IMR-90 (cell line): ENCODE data around the gene CFAP61. TPM values are rescaled to one million over a fixed set of nuclear protein-coding genes. Genes with fewer than 3 reads are reported as not detected.

Experiments
- ATAC-seq: fragments of 200-7000 bp; cut with Tn5 transposase; 2 replicates; pipeline ENCODE4 v1.9.1; 2020; ENCODE audit warnings: low read depth, mild to moderate bottlenecking, moderate library complexity
- BruUV-seq: library from RNA; stranded (reverse); fragments of 400-500 nt; replicated peaks from 2 replicates; lab custom pipeline; 2021; lab: Mats Ljungman, UMichigan
- CTCF ChIA-PET: fragments of 300-600 bp; formaldehyde crosslinking; extraction: SDS; loops from one replicate; lab custom pipeline; 2021; ENCODE audit warnings: antibody characterized with exemption; lab: Yijun Ruan, JAX
- POLR2A ChIA-PET: fragments of 300-600 bp; sonication (Branson Sonifier 250); formaldehyde crosslinking; loops from one replicate; lab custom pipeline; 2022; ENCODE audit warnings: antibody characterized with exemption; ENCODE audit not compliant: unreplicated experiment; lab: Charles Lee
- DNase-seq: peaks from one replicate; pipeline ENCODE4 v3.0.0; 2013
- H2AFZ ChIP-seq: replicated peaks from 2 replicates; pipeline ENCODE3; 2013; ENCODE audit warnings: low read length, mild to moderate bottlenecking; ENCODE audit not compliant: poor library complexity
- H2AK5ac ChIP-seq: 2 replicates; pipeline ENCODE4 v1.6.1; 2013; ENCODE audit warnings: low read depth, low read length, inconsistent platforms
- H2AK9ac ChIP-seq: replicated peaks from 2 replicates; pipeline ENCODE3; 2013; ENCODE audit warnings: mild to moderate bottlenecking, low read depth, low read length, moderate library complexity; ENCODE audit not compliant: poor library complexity
- H2BK120ac ChIP-seq: 2 replicates; pipeline ENCODE4 v1.6.1; 2013; ENCODE audit warnings: low read depth, low read length, inconsistent platforms
- H2BK15ac ChIP-seq: 3 replicates; pipeline ENCODE4 v1.6.1; 2013; ENCODE audit warnings: low read depth, low read length, inconsistent platforms
- H2BK20ac ChIP-seq: 2 replicates; pipeline ENCODE4 v1.6.1; 2013; ENCODE audit warnings: low read depth, mild to moderate bottlenecking, inconsistent platforms, low read length, moderate library complexity
- H2BK5ac ChIP-seq: 2 replicates; pipeline ENCODE4 v1.6.1; 2013; ENCODE audit warnings: mild to moderate bottlenecking, low read depth, low read length, inconsistent platforms; ENCODE audit not compliant: poor library complexity, severe bottlenecking
- H3K14ac ChIP-seq: replicated peaks from 2 replicates; pipeline ENCODE4 v1.6.1; 2013; ENCODE audit warnings: low read depth, low read length, inconsistent platforms
- H3K18ac ChIP-seq: 2 replicates; pipeline ENCODE4 v1.6.1; 2013; ENCODE audit warnings: low read depth, low read length, control low read depth
- H3K23ac ChIP-seq: 2 replicates; pipeline ENCODE4 v1.6.1; 2013; ENCODE audit warnings: low read depth, low read length, inconsistent platforms
- H3K27ac ChIP-seq: 2 replicates; pipeline ENCODE4 v1.5.1; 2013; ENCODE audit warnings: mild to moderate bottlenecking, control low read depth, low read length; ENCODE audit not compliant: insufficient read depth
- H3K27me3 ChIP-seq: 2 replicates; pipeline ENCODE4 v1.6.1; 2013; ENCODE audit warnings: low read length; ENCODE audit not compliant: control insufficient read depth, insufficient read depth
- H3K36me3 ChIP-seq: 2 replicates; pipeline ENCODE4 v1.6.1; 2013; ENCODE audit warnings: low read length, mixed read lengths; ENCODE audit not compliant: control insufficient read depth, insufficient read depth
- H3K4ac ChIP-seq: 2 replicates; pipeline ENCODE4 v1.6.1; 2013; ENCODE audit warnings: low read depth, low read length, inconsistent platforms
- H3K4me1 ChIP-seq: 2 replicates; pipeline ENCODE4 v1.6.1; 2013; ENCODE audit warnings: low read length, mixed read lengths; ENCODE audit not compliant: control insufficient read depth, insufficient read depth
- H3K4me2 ChIP-seq: 2 replicates; pipeline ENCODE4 v1.6.1; 2013; ENCODE audit warnings: low read depth, mild to moderate bottlenecking, control low read depth, low read length, moderate library complexity
- H3K4me3 ChIP-seq: 2 replicates; pipeline ENCODE4 v1.5.1; 2013; ENCODE audit warnings: low read depth, mild to moderate bottlenecking, control low read depth, low read length, moderate library complexity; ENCODE audit not compliant: insufficient read depth
- H3K56ac ChIP-seq: 2 replicates; pipeline ENCODE4 v1.6.1; 2013; ENCODE audit warnings: low read length, inconsistent platforms; ENCODE audit not compliant: insufficient read depth; ENCODE audit errors: extremely low read depth
- H3K79me1 ChIP-seq, 2 experiments: 2 replicates each; pipeline ENCODE4 v1.6.1; 2013; ENCODE audit warnings: low read length in 2 of 2, inconsistent platforms in 1 of 2, low read depth in 1 of 2
- H3K9ac ChIP-seq: 2 replicates; pipeline ENCODE4 v1.6.1; 2013; ENCODE audit warnings: low read depth, low read length, control low read depth
- H3K9me1 ChIP-seq: 2 replicates; pipeline ENCODE4 v1.6.1; 2013; ENCODE audit warnings: low read length, inconsistent platforms; ENCODE audit not compliant: insufficient read depth
- H3K9me3 ChIP-seq: 2 replicates; pipeline ENCODE4 v1.6.1; 2013; ENCODE audit warnings: low read length; ENCODE audit not compliant: control insufficient read depth, insufficient read depth
- H4K20me1 ChIP-seq: 2 replicates; pipeline ENCODE4 v1.6.1; 2013; ENCODE audit warnings: low read length, inconsistent platforms; ENCODE audit not compliant: insufficient read depth
- H4K5ac ChIP-seq: 2 replicates; pipeline ENCODE4 v1.6.1; 2013; ENCODE audit warnings: mild to moderate bottlenecking, low read depth, low read length, control low read depth
- H4K8ac ChIP-seq, 2 experiments: 2 replicates each; pipeline ENCODE4 v1.6.1; 2013; ENCODE audit warnings: low read depth in 2 of 2, low read length in 2 of 2, control low read depth in 1 of 2, inconsistent platforms in 1 of 2
- H4K91ac ChIP-seq: 2 replicates; pipeline ENCODE4 v1.6.1; 2013; ENCODE audit warnings: low read depth, low read length, inconsistent platforms; ENCODE audit not compliant: insufficient read depth
- BHLHE40 ChIP-seq: fragments of 150-350 bp; IDR thresholded peaks from 2 replicates; pipeline ENCODE4 v1.6.1; 2016; ENCODE audit warnings: mild to moderate bottlenecking, low read depth, low read length
- CEBPB ChIP-seq: IDR thresholded peaks from 2 replicates; pipeline ENCODE4 v1.6.1; 2012; ENCODE audit warnings: low read depth, low read length, improper control_type of control experiment
- CHD1 ChIP-seq: IDR thresholded peaks from 2 replicates; pipeline ENCODE4 v1.6.1; 2012; ENCODE audit warnings: low read depth, low read length, improper control_type of control experiment
- FOS ChIP-seq: fragments of 150-350 bp; IDR thresholded peaks from 2 replicates; pipeline ENCODE4 v1.6.1; 2016; ENCODE audit warnings: low read depth, low read length
- MAFK ChIP-seq: IDR thresholded peaks from 2 replicates; pipeline ENCODE4 v1.6.1; 2012; ENCODE audit warnings: low read depth, low read length, improper control_type of control experiment
- MAZ ChIP-seq: IDR thresholded peaks from 2 replicates; pipeline ENCODE4 v1.6.1; 2012; ENCODE audit warnings: low read depth, mild to moderate bottlenecking, low read length, improper control_type of control experiment, moderate library complexity, borderline replicate concordance
- MXI1 ChIP-seq: IDR thresholded peaks from 2 replicates; pipeline ENCODE4 v1.6.1; 2012; ENCODE audit warnings: low read depth, mild to moderate bottlenecking, low read length, moderate library complexity, borderline replicate concordance
- NFE2L2 ChIP-seq: fragments of 150-350 bp; IDR thresholded peaks from 2 replicates; pipeline ENCODE4 v1.6.1; 2016; ENCODE audit warnings: low read depth, mild to moderate bottlenecking, low read length
- POLR2A ChIP-seq: IDR thresholded peaks from 2 replicates; pipeline ENCODE4 v1.6.1; 2012; ENCODE audit warnings: mild to moderate bottlenecking, low read depth, low read length
- RAD21 ChIP-seq: IDR thresholded peaks from 2 replicates; pipeline ENCODE4 v1.6.1; 2012; ENCODE audit warnings: low read length, improper control_type of control experiment
- RCOR1 ChIP-seq: IDR thresholded peaks from 2 replicates; pipeline ENCODE4 v1.6.1; 2012; ENCODE audit warnings: mild to moderate bottlenecking, low read length, improper control_type of control experiment; ENCODE audit not compliant: insufficient replicate concordance
- RFX5 ChIP-seq: IDR thresholded peaks from 2 replicates; pipeline ENCODE4 v1.8.0; 2012; ENCODE audit warnings: low read depth, mild to moderate bottlenecking, low read length, moderate library complexity
- SMC3 ChIP-seq: fragments of 150-350 bp; IDR thresholded peaks from 2 replicates; pipeline ENCODE4 v1.6.1; 2016; ENCODE audit warnings: low read depth, mild to moderate bottlenecking, antibody characterized with exemption, low read length, moderate library complexity
- WGBS, 2 experiments: methylation state at CpG; one replicate each; pipeline versions ENCODE4 v1.1.5 to v1.1.7; 2013; ENCODE audit warnings: missing lambda C conversion rate in 2 of 2; ENCODE audit not compliant: insufficient read length in 1 of 2; ENCODE audit errors: extremely low coverage in 2 of 2; 5-methylcytosine and 5-hydroxymethylcytosine counted together
- dilution Hi-C: fragments of 300-500 bp; cut with HindIII; formaldehyde crosslinking; loops from one replicate; pipeline ENCODE4 v1.14.3; 2018; ENCODE audit warnings: low sequenced_read_pairs; ENCODE audit not compliant: unreplicated experiment
- in situ Hi-C: fragments of 300-500 bp; cut with MboI; formaldehyde crosslinking; loops from 3 replicates; pipeline ENCODE4 v1.14.3; 2019; ENCODE audit warnings: low sequenced_read_pairs, inconsistent platforms, mixed read lengths
- intact Hi-C: fragments of 100-400 bp; cut with micrococcal nuclease; formaldehyde crosslinking; loops from 2 replicates; pipeline ENCODE4 v1.10.0; 2022
- polyA plus RNA-seq, 3 experiments: library from polyadenylated mRNA; depleted of rRNA; stranded (reverse); fragments of >200 nt; gene quantifications; 2 replicates each; pipeline ENCODE4 v1.2.3, GENCODE V29; 2012; ENCODE audit warnings: low replicate concordance in 1 of 3
- total RNA-seq: library from RNA; depleted of rRNA; stranded (reverse); fragments of >200 nt; gene quantifications from 2 replicates; pipeline ENCODE4 v1.2.3, GENCODE V29; 2012
- TF ChIP-seq, protein P1 (sequence below): fragments of 150-350 bp; IDR thresholded peaks from 2 replicates; pipeline ENCODE4 v1.6.1; 2016; ENCODE audit warnings: low read depth, mild to moderate bottlenecking, low read length, moderate library complexity, borderline replicate concordance
- TF ChIP-seq, protein P2 (sequence below): conservative IDR thresholded peaks from 2 replicates; pipeline ENCODE4 v1.5.1; 2012; ENCODE audit warnings: mild to moderate bottlenecking, low read depth, low read length, improper control_type of control experiment
- TF ChIP-seq, protein P3 (sequence below): fragments of 150-350 bp; IDR thresholded peaks from 2 replicates; pipeline ENCODE4 v1.6.1; 2017; ENCODE audit warnings: mild to moderate bottlenecking, antibody characterized with exemption, low read length, low read depth

Gene CFAP61
- total and polyA plus RNA-seq, 2 of the 4 experiments (the other 2 are of a cell fraction), result 0.07 TPM; not detected in 1

GRCh38 chr20:20083807-20084206 is 31.5 kb downstream of the CFAP61 start:
- in situ Hi-C loops, result loop anchor here (10.0 kb wide), 1 partner anchor 511 kb away; no protein-coding TSS in a partner anchor
- Histone ChIP-seq H2AFZ (no peak overlapping the region), H3K36me3 (no peaks in the 10 kb centered on the region), H3K9ac (no peak overlapping the region), H3K4ac (no peak overlapping the region), H3K9me3 (no peaks in the 10 kb centered on the region), H3K9me1 (no peaks in the 10 kb centered on the region), H3K14ac (no peak overlapping the region), H4K5ac (no peak overlapping the region), H4K20me1 (no peaks in the 10 kb centered on the region), H3K27ac (no peak overlapping the region), H3K4me1 (no peaks in the 10 kb centered on the region), H3K4me3 (no peak overlapping the region), H2AK9ac (no peak overlapping the region), H2BK120ac (no peak overlapping the region), H3K27me3 (peaks cover 22% of the 10 kb centered on the region), H4K91ac (no peak overlapping the region), H3K18ac (no peak overlapping the region), H2BK20ac (no peak overlapping the region), H3K4me2 (peak overlapping the region; percentile 79), H2BK5ac (no peak overlapping the region), H3K79me1 (no peaks in the 10 kb centered on the region), H4K8ac (no peak overlapping the region), H2AK5ac (no peak overlapping the region), H3K23ac (no peak overlapping the region), H3K56ac (no peak overlapping the region), H2BK15ac (no peak overlapping the region)
- intact Hi-C loops, result loop anchor here (1.0 to 10.0 kb wide), 5 partner anchors 153 to 741 kb away; no protein-coding TSS in a partner anchor
- DNase-seq (peak; percentile 20), ATAC-seq (peak; percentile 72)
- dilution Hi-C loops, result no loop called here
- ChIA-PET CTCF (interaction anchor here (0.6 to 2.1 kb wide), 7 partner anchors 11 to 1664 kb away, joined by 3 to 9 read pairs (median 4); partner anchors contain the start of genes CFAP61 and CRNKL1), POLR2A (no interaction called here)
- WGBS, 2 experiments, result no CpG with 5 or more reads among the region's 3 CpGs
- TF ChIP-seq MXI1 (no peak), POLR2A (no peak), MAZ (no peak), SMC3 (peak; percentile 42), NFE2L2 (no peak), FOS (no peak), MAFK (no peak), CEBPB (no peak), BHLHE40 (no peak), RFX5 (no peak), RCOR1 (no peak), CHD1 (no peak), RAD21 (peak; percentile 57)
- TF ChIP-seq, protein P1, sequence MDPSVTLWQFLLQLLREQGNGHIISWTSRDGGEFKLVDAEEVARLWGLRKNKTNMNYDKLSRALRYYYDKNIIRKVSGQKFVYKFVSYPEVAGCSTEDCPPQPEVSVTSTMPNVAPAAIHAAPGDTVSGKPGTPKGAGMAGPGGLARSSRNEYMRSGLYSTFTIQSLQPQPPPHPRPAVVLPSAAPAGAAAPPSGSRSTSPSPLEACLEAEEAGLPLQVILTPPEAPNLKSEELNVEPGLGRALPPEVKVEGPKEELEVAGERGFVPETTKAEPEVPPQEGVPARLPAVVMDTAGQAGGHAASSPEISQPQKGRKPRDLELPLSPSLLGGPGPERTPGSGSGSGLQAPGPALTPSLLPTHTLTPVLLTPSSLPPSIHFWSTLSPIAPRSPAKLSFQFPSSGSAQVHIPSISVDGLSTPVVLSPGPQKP, result no peak
- TF ChIP-seq, protein P2, sequence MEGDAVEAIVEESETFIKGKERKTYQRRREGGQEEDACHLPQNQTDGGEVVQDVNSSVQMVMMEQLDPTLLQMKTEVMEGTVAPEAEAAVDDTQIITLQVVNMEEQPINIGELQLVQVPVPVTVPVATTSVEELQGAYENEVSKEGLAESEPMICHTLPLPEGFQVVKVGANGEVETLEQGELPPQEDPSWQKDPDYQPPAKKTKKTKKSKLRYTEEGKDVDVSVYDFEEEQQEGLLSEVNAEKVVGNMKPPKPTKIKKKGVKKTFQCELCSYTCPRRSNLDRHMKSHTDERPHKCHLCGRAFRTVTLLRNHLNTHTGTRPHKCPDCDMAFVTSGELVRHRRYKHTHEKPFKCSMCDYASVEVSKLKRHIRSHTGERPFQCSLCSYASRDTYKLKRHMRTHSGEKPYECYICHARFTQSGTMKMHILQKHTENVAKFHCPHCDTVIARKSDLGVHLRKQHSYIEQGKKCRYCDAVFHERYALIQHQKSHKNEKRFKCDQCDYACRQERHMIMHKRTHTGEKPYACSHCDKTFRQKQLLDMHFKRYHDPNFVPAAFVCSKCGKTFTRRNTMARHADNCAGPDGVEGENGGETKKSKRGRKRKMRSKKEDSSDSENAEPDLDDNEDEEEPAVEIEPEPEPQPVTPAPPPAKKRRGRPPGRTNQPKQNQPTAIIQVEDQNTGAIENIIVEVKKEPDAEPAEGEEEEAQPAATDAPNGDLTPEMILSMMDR, result peak; percentile 53
- TF ChIP-seq, protein P3, sequence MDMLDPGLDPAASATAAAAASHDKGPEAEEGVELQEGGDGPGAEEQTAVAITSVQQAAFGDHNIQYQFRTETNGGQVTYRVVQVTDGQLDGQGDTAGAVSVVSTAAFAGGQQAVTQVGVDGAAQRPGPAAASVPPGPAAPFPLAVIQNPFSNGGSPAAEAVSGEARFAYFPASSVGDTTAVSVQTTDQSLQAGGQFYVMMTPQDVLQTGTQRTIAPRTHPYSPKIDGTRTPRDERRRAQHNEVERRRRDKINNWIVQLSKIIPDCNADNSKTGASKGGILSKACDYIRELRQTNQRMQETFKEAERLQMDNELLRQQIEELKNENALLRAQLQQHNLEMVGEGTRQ, result no peak
- BruUV-seq, result no TSS peak
